ENCODE measurements around the gene TYW5. TPM values are rescaled to one million over a fixed set of nuclear protein-coding genes. Genes with fewer than 3 reads are reported as not detected.

The TYW5 gene
- total RNA-seq, 4 donors from 2014 or later = 5.7 to 11.7 (median 6.3) TPM

GRCh38 chr2:199946196-199946595 lies 9.1 kb downstream of the TYW5 start:
- Histone ChIP-seq H3K27ac (no peak overlapping the region), H3K4me3 (no peak overlapping the region), H3K36me3 (peaks cover 4 to 62% of the 10 kb centered on the region in 2 donors), H3K27me3 (no peaks in the 10 kb centered on the region), H3K9me3 (no peaks in the 10 kb centered on the region), H3K4me1 (no peaks in the 10 kb centered on the region)
- 86 to 100% methylated on average over 1 of the region's 1 CpG for WGBS, 2 donors (ENCODE audit: low coverage in 1 of 2)
- TF ChIP-seq POLR2AphosphoS5 (IDR thresholded peaks at IDR 0.05) (no peak), POLR2A (IDR thresholded peaks at IDR 0.05) (no peak), EP300 (IDR thresholded peaks at IDR 0.05) (no peak), CTCF (IDR thresholded peaks at IDR 0.05) (no peak)
- ATAC-seq = no peak

GRCh38 chr2:199943373-199943772 lies 11.9 kb downstream of the TYW5 start:
- Histone ChIP-seq H3K36me3 (peaks cover 8 to 75% of the 10 kb centered on the region in 2 donors), H3K4me3 (no peak overlapping the region)
- no peak for ATAC-seq

GRCh38 chr2:199940373-199940772 lies 14.9 kb downstream of the TYW5 start:
- WGBS, 2 donors (ENCODE audit: low coverage in 1 of 2) = 75 to 82% methylated on average over 2 of the region's 2 CpGs
- Histone ChIP-seq H3K9me3 (no peaks in the 10 kb centered on the region), H3K4me1 (no peaks in the 10 kb centered on the region), H3K27me3 (no peaks in the 10 kb centered on the region), H3K36me3 (peaks cover 7 to 66% of the 10 kb centered on the region in 2 donors), H3K4me3 (no peak overlapping the region), H3K27ac (no peak overlapping the region)
- no peak for ATAC-seq
- TF ChIP-seq CTCF (IDR thresholded peaks at IDR 0.05) (peak in 1 of 4 experiments; percentile 6), EP300 (IDR thresholded peaks at IDR 0.05) (no peak), POLR2AphosphoS5 (IDR thresholded peaks at IDR 0.05) (no peak)

More at GRCh38 chr2:199943373-199943772, 11.9 kb downstream of the TYW5 start:
- H3K9me3 ChIP-seq = no peaks in the 10 kb centered on the region
- TF ChIP-seq POLR2A (IDR thresholded peaks at IDR 0.05) (no peak), EP300 (IDR thresholded peaks at IDR 0.05) (no peak), CTCF (IDR thresholded peaks at IDR 0.05) (no peak), POLR2AphosphoS5 (IDR thresholded peaks at IDR 0.05) (no peak)
- no peaks in the 10 kb centered on the region for H3K27me3 ChIP-seq
- no peaks in the 10 kb centered on the region for H3K4me1 ChIP-seq
- WGBS, 2 donors (ENCODE audit: low coverage in 1 of 2) = 87 to 88% methylated on average over 4 of the region's 4 CpGs
- no peak overlapping the region for H3K27ac ChIP-seq

- Histone ChIP-seq H3K4me1 (no peaks in the 10 kb centered on the region), H3K4me3 (no peak overlapping the region), H3K36me3 (peaks cover 4 to 75% of the 10 kb centered on the region in 2 donors), H3K27me3 (no peaks in the 10 kb centered on the region), H3K9me3 (no peaks in the 10 kb centered on the region), H3K27ac (no peak overlapping the region)
- TF ChIP-seq POLR2AphosphoS5 (IDR thresholded peaks at IDR 0.05) (no peak), POLR2A (IDR thresholded peaks at IDR 0.05) (no peak), EP300 (IDR thresholded peaks at IDR 0.05) (no peak), CTCF (IDR thresholded peaks at IDR 0.05) (no peak)
- no peak for ATAC-seq
- WGBS, 2 donors (ENCODE audit: low coverage in 1 of 2) = 82 to 86% methylated on average over 2 of the region's 2 CpGs
These were observed 18.7 kb downstream of the TYW5 start for GRCh38 chr2:199936554-199936953.

- ATAC-seq = no peak
These were observed 21.8 kb downstream of the TYW5 start for GRCh38 chr2:199933466-199933865.

More at GRCh38 chr2:199933466-199933865, 21.8 kb downstream of the TYW5 start:
- Histone ChIP-seq H3K9me3 (no peaks in the 10 kb centered on the region), H3K4me1 (no peaks in the 10 kb centered on the region), H3K27ac (no peak overlapping the region), H3K27me3 (no peaks in the 10 kb centered on the region), H3K36me3 (peaks cover under 1 to 74% of the 10 kb centered on the region in 2 donors), H3K4me3 (no peak overlapping the region)
- WGBS, 2 donors (ENCODE audit: low coverage in 1 of 2) = 81 to 86% methylated on average over 3 of the region's 3 CpGs
- TF ChIP-seq POLR2A (IDR thresholded peaks at IDR 0.05) = no peak
- TF ChIP-seq CTCF (IDR thresholded peaks at IDR 0.05) = no peak
- TF ChIP-seq EP300 (IDR thresholded peaks at IDR 0.05) = no peak
- no peak for TF ChIP-seq POLR2AphosphoS5 (IDR thresholded peaks at IDR 0.05)
